Measurements from ENCODE around the gene CDKAL1.
A peak's percentile ranks its signal among the peaks of the same experiment; 100 is the strongest.
"Not testable (repeated sequence)": the region's sequence is repeated elsewhere in the genome, so short reads cannot be mapped to it uniquely, and the experiment has no call there.

Gene CDKAL1

DNA sequence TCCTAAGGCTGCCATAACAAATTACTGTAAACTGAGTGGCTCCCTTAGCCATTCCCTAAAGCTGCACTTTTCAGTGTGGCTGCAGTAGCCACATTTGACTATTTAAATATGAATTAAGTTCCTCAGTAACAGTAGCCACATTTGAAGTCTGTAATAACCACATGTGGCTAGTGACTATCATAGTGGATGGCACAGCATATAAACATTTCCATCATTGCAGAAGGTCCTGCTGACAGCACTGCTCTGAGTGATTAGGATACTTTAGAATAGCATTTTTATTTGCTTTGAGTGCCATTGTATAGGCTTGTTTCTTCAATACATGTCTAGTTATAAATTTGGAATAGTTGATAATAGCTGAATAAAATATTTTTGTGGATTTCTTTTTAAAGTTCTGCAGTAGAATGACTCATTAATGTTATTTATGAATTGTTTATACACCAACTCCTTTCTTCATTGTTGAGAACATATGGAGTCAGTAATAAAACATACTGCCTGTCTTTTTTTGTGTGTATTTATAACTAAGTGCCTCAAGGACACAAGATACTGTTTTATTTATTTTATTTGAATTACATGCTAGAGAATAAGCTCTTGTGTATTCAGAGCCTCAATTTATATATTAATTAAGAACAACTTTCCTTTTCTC, 217.2 kb downstream of the CDKAL1 start:
- peak; percentile 64 for DNase-seq

DNA sequence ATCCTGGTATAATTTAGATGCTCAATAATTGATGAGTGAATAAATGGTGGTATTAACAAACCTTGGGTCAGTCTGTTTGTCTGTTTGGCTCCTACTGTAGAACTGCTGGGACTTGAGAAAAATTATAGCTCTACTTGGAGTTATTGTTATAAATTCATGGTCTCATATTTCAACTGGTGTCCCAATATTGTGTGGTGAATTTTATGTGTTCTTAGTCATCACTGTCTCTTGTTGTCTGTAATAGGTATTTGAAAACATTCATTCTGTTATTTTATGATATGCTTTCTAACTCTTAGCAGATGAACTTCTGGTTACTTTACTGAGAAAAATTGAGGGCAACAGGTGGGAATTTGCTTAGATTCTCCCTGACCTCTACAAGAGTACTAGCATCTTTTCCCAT, 221.4 kb downstream of the CDKAL1 start:
- peak; percentile 62 for DNase-seq

- DNase-seq, result not testable (repeated sequence)
Observed at GRCh38 chr6:20756584-20757147, 222.4 kb downstream of the CDKAL1 start.

DNA sequence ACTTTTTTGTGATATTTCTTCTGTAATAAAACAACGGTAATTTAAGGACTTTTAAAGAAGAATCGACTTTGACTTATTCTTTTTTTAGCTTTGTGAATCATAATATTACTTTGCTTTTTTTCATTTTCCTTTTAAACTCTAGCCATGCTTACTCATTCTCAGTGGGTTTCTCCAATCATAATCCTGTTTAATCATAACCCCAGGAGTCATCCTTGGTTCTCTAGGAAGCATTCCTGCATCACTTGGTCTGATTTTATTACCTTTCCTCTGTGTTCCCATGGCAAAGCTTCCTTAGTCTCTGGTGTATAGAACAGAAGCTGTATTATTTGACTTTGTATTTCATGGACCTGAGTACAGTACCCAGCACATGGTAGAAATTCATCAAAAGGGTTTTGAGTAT, 223.5 kb downstream of the CDKAL1 start:
- DNase-seq, result peak; percentile 78

DNA sequence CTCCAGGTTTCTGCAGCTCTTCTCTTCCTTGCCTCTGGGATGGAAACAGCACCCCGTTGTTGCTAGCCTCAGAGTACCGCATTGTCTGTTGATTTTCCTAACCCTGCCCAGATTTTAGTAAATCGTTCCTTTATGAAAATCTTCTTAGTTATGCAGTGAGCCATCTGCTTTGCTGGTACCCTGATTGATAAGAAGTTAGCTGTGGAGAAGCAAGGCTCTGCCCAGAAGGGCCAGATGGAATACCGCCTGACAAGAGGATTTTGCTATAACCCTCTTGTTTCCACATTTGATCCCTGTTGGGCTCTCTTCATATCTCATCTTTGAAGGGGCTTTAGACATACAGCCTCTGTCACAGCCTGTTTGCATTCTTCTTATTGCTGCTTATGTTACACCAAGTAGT, 229.0 kb downstream of the CDKAL1 start:
- no peak for DNase-seq

- no peak for DNase-seq
Observed at GRCh38 chr6:20769631-20770030, 235.4 kb downstream of the CDKAL1 start.

- DNase-seq, result peak; percentile 12
Observed at GRCh38 chr6:20770773-20771172, 236.5 kb downstream of the CDKAL1 start.

DNA sequence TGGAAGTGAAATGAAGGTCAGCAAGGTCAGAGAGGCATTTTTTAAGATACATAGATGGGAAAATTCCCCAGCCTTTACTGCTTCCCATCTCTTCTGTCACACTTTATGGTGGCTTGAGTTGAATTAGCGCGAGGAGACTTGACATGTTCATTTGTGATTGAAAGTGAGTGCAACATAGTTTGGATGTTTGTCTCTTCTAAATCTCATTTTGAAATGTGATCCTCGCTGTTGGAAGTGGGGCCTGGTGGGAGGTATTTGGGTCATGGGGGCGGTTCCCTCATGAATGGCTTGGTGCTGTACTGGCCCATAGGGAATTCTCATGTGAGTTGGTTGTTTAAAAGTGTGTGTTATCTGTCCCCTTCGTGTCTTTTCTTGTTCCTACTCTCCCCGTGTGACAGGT, 237.2 kb downstream of the CDKAL1 start:
- no peak for DNase-seq

- no peak for DNase-seq
Observed at GRCh38 chr6:20773822-20774221, 239.6 kb downstream of the CDKAL1 start.

GRCh38 chr6:20775981-20776380, 241.7 kb downstream of the CDKAL1 start:
- DNase-seq, result no peak

DNA sequence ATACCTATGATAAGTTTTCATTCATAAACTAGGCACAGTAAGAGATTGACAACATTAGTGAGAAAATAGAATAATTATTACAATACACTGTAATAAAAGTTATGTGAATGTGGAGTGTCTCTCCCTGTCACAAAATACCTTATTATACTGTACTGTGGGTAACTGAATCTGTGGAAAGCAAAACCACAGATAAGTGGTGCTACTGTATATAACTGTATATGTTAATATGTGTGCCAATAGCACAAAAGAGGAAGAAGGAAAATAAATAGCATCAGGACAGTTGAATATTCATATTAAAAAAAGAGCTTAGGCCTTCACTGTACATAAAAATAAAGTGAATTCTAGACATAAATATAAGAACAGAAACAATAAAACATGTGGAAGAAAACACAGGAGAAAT, 243.5 kb downstream of the CDKAL1 start:
- no peak for DNase-seq

GRCh38 chr6:20778459-20778858, 244.2 kb downstream of the CDKAL1 start:
- DNase-seq, result no peak

DNA sequence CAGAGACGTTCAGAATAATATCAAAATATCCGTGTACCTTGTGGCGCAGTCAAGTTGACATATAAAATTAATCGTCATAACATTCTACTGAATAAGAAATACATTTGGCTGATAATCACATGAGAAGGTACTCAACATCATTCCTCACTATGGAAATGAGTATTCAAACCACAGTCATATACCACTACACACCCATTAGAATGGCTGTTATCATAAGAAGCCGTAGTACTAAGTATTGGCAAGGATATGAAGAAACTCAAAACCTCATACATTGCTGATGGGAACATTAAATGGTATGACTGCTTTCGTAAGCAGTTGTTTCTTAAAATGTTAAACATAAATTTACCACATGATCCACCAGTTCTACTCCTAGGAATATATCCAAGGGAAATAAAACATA, 244.7 kb downstream of the CDKAL1 start:
- no peak for DNase-seq

DNA sequence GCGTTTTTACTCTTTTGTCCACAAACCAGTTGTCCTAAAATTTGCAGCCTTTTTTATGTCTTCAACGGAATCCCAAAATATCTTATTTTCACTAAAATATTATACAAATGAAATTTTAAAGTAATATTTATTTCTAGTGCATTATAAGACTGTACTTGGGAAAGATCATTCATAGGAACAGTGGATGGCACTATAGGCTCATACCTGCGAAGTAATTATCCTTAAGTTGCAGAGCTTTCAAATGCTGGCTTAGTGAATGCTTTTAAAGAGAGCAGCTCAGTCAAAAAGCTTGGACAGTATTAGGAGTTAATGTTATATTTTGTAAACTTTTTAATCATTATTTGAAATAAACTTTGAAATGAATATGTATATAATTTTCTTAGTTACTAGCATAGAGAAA, 254.9 kb downstream of the CDKAL1 start:
- DNase-seq, result peak; percentile 13

GRCh38 chr6:20790032-20790791, 256.0 kb downstream of the CDKAL1 start:
- no peak for DNase-seq

GRCh38 chr6:20791074-20791473, 256.8 kb downstream of the CDKAL1 start:
- no peak for DNase-seq

GRCh38 chr6:20791944-20792343, 257.7 kb downstream of the CDKAL1 start:
- DNase-seq, result peak; percentile 65

DNA sequence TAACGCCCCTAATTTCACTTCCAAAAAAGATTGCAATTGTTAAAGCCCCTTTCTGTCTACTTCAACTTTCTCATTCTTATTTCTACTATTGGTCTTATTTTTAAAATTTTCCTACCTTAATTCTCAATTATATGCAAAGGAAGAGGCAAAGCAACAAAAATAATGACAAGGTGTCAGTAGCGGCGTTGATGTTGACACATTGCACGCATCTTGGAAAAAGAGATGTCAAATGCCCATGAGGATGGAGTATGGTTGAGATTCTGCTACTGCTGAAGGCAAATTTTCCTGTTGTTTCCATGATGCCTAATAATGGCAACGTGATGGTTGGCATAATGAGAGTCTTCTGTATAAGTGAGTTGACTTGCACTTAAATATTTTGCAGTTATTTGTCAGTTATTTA, 258.9 kb downstream of the CDKAL1 start:
- DNase-seq, result no peak

- DNase-seq, result no peak
Observed at GRCh38 chr6:20797597-20797996, 263.3 kb downstream of the CDKAL1 start.

DNA sequence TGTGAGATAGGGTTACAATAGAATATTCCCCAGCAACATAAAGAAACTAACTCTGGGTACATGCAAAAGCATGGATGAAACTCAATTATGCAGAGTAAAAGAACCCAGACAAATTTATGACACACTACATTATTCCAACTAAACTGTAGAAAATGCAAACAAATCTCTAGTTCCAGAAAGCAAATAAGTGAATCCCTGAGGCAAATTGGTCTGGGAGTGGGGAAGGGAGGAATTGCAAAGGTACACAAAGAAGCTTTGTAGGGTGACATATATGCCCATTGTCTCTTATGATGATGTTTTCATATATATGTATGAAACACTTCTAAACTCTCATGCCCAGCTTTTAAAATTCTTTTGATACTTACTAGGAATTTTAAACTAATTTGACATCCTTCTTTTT, 266.0 kb downstream of the CDKAL1 start:
- DNase-seq, result no peak

- no peak for DNase-seq
Observed at GRCh38 chr6:20800653-20801052, 266.4 kb downstream of the CDKAL1 start.

DNA sequence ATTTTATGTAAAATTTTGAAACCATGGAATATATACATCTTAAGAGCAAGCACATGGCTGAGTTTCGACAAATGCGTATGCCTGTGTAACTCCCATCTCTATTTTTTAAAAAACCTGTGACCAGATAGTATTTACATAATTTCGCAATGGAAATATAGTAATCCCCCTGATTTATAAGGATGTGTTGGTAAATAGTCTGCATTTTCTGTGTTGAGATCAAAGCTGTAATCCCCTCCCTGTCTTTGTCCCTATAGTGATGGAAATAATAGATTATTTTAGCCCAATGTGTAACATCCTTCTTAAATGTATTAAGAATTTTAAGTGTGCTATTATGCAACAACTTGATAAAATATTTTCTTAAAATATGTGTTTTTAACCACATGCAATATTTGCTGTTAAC, 267.3 kb downstream of the CDKAL1 start:
- DNase-seq, result no peak

GRCh38 chr6:20802596-20802995, 268.3 kb downstream of the CDKAL1 start:
- DNase-seq, result no peak

DNA sequence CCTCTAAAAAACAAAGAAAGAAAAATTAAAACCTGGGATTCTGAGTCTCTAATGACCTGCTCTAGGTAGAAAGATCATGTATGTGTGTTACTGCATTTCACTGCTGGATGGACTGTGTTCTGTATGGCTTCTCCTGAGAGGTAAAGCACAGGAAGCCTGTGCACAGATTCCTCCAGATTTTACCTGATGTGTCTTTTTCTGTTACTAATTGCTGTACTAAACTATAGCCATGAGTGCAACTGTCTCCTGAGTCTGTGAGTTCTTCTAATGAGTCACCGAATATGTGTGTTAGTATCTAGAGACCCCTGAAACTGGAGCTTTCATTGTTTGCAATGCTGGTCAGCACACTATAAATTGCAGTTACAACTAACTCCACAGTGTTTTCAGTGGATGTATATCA, 270.8 kb downstream of the CDKAL1 start:
- peak; percentile 22 for DNase-seq

Data from fibroblast of skin of right quadriceps (primary cell).